Superior temporal gyrus (tissue), 1 donor: ENCODE measurements around the gene TMEM86B.

ENCODE experiments used
- DNase-seq: peaks from one replicate; pipeline ENCODE4 v3.0.0-alpha.2; 2016; ENCODE audit errors: extremely low spot score

TMEM86B gene

DNA sequence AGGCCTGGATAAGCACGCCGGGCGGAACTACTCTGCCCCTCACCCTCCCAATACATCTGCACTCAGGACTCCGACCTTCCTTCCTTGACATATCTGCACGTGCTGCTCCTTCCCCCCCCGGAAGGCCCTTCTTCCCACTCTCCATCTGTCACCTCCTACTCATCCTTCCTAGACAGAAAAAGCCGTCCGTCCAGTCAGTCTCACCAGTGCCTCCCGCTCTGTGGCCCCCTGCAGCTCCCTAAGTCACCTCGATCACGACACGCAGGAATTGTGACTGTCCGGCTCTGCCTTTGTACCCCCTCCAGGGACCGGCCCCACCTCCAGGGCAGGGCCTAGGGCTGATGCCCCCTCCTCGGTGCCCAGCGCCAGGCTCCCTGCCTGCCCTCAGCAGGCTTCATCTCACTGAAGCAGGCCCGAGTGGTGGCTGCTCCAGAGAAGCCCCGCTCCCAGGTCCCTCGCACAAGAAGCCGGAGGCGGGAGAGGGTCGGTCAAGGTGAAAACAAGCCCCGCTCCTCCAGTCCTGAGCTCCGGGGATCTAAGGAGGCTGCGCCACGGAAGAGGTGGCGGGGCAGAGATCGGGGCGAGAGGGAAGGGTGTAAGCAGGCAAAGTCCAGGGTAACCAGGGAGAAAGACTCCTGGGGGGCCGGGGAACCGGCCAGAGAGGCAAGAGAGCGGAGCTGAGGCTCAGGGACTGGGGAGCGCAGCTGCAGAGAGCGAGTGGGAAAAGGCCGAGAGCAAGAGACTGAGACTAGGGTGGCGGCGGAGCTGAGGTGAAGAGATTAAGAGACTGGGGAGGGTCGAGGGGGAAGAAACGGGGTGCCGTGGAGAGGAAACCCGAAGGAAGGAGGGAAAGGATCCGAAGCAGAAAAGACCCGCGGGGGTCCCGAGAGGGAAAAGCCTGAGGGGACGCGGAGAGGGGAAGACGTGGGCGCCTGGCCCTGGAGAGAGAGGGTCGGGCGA is 29.2 kb upstream of the TMEM86B start:
- DNase-seq: no peak

GRCh38 chr19:55256562-55257460 is 28.2 kb upstream of the TMEM86B start:
- DNase-seq: no peak

DNA sequence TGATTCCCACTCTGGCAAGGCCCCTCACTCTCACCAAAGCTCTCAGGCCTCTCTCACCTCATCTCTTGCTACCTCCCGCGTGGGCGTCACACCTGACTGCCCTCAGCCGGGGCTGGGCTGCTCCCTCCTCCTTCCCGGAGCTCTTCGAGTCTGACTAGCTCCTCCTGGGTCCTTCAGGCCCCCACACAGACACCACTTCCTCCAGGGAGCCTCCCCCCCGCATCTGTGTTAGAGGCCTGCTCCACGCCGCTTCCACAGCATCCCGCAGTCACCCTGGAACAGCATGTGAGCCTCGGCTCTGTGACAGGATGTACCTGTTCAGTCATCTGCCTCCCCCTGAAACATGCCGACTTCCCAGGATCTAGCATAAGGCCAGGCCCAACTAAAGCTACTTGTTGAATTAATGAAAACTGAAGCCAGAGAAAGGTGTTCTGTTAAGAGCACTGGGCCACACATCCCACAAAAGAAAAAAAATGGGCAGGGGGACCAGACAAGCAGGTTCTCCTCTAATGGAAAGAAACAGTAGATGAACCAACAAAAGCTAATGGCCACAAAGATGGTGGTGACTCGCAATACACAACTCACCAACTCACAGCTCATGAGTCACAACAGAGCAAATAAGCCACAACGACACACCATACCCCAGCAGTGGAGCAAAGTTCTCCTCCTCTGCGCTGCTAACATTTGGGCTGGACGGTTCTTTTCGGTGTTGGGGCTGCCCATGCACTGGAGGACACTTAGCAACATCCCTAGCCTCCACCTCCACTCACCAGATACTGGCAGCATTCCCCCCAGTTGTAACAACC is 27.3 kb upstream of the TMEM86B start:
- no peak for DNase-seq

DNA sequence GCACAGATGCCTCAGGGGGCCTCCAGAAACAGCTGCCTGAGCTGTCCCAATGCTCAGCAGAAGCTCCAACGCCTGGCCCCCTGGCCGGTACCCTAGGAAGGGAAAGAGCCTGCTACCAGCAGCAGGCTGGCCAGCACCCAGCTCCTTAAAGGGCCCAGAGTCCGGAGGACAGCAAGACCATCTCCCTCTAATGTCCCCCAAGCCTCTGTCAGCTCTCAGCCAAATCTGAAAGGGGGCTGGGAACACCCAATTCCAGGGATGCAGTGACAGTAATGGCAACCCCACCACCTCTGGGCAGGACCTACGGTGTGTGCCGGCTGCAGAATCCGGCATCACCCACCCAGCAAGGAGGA is 26.0 kb upstream of the TMEM86B start:
- no peak for DNase-seq

DNA sequence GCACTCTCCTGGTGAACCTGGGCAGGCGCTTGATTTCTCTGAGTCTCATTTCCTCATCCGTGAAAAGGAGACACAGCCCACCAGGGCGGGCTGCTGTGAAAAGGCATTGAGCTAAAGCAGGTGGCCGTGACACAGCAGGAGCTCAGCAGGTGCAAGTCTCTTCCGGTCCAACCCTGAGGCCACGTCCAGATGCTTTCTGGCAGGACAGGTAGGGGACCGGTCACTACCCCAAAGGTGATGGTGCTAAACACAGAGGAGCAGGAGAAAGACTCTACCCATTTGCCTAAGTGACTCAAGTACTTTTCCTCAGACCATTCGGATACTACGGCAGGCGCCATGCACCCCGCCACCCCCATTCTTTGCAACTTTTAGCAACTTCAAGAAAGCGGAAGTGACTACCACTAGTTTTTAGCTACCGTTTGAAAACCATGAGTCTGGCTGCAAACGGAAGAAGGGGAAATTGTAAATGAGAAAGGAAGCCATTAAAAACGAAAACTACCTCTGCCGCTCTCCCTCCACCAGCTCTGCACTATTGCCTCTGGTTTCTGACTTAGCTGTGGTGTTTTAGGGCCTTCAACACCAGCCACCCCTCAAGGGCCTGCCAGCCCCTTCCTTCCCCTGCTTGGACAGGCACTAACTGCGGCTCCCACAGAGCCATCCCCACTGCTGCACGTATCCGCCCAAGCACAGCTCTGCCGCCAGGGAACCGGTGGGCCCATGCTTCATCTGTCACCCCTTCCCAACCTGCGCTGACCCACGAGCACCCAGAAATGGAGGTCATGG is 25.5 kb upstream of the TMEM86B start:
- no peak for DNase-seq

- DNase-seq: no peak
Observed at GRCh38 chr19:55252760-55253663, 24.4 kb upstream of the TMEM86B start.

DNA sequence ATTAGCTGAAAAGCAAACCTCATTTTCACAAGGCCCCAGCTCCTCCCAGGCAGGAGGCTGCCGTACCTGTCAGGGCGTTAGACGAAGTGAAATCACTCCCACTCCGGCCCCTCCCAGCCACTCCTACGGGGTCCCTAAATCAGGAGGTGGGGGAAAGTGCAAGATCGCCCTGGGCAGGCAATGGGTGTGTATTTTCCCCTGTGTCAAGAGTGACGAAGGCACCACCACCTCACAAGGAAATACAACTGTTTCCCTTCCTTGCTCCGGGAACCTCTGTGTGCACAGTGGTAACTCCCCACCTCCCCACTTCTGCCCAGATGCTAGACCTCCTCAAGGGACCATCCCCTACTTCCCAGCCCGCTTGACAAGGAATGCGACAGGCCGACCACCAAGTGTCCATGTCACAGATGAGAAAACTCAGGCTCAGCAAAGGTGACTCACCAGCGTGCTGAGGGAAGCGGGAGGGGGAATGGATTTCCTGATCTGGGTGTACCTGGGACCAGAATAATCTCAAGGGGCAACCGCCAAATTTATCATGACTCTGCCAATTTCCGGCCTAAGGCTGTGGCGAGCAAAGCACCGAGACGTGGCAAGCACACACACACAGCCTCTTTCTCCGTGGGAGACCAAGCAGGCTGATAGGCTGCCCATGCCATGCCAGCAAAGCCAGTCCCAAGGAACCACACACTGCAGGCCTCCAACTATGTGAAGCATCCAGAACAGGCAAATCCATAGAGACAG is 22.9 kb upstream of the TMEM86B start:
- no peak for DNase-seq

DNA sequence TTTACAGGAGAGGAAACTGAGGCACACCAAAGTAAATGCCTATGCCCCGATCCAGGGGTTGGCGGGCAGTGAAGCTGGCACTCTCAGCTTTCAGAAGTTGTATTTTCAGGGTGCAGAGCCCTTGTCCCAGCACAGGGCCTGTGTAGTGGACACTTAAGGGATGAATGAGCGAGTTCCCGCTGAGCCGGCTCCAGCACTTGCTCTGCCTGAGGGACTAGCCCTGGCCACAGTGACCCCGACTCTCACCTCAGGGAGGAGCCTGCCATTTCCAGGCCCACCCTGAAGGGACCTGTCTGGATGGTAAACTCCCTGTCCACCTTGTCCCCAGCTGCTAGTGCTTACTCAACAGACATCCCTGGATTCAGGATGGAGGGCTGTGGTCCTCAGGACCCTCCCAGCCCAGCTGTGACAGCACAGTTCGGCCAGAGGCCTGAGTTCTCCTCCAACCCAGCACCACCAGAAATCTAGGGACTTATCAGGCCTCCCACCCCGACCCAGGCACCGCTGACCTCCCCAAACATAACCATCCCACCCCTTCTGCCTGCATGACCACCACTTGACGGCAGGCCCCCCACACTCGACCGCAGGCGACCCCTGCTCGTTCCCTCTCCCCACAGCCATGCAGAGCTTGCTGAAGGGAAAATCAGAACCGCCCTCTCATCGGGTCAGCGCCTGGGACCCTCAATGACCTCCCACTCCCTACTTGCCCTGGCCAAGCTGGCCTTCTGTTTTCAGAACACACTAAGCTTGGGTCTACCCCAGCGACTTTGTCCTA is 21.9 kb upstream of the TMEM86B start:
- DNase-seq: no peak

DNA sequence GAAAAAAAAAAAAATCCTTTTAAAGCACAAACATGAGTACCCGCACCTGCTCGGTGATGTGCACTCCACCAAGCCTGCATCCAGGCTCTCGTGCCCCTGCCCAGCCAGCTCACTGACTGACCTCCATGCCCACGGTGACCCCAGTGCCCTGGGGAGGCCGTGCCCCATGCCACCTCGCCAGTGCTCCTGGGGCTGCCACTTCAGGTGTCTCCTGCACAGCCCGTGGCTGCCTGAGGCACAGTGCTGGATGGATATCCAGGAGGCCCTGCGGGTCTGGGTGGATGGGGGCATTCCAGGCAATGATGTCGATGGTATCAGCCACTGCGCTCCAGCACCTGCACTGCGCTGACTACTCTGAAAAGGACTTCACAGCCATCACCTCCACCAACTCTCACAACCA is 21.3 kb upstream of the TMEM86B start:
- DNase-seq: no peak

DNA sequence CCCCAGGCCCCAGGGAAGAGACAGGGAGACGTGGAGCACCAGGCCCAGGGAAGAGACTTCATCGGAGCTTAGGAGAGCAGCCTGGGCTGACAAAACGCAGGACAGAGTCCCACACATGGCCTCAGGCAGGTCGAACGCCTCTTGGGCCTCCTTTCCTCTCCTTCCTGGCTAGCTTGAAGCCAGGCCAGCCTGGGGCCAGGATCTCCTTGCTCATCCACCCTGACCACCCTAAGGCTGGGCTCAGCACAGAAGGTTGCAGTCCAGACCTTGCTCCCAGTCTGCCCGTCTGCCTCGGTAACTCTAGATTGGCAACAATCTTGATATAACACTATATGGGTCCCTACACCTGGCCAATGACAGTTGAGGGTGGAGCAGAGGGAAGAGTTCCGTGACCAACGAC is 20.1 kb upstream of the TMEM86B start:
- no peak for DNase-seq

DNA sequence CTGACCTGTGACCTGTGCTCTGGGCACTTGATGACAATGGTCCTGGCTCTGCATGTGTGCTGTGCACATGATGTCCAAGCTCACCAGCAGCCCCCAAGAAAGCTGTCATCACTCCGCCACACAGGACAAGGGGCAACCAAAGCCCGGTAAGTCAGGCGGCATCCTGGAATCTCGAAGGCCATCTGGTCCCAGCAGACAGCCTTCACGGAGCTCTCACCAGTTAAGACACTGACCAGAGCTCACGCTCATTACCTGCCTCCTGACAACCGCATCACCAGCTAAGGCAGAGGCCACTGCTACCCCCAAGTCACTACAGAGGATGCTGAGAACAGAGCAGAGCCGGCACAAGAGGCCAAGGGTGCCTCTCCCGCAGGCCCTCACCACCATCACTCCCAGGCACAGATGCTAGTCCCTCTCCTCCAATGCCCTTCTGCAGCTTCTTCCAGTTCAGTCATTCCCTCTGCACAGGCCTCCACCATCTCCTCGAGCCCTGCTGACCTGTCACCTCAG is 19.7 kb upstream of the TMEM86B start:
- no peak for DNase-seq

DNA sequence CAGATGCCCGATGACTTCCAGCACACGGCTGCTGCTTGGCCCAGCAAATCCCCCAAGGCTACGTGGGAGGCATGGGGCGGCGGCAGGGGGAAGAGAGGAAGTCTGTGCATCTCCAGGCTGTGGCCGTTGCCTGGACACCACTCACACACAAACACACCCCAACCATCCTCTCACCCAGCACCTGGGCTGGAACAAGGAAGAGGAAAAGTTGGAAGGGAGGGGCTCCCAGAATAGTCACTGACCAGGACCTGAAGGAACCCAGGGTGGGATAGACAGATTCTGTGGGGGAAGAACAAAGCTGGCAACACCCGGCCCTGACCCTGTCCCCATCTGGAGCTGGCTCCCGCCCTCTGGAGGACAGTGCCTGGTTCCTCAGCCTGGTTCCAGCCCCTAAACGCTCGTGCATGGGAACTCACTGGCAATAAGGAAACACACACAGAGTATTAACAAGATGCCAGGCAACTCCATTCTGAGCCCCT is 19.1 kb upstream of the TMEM86B start:
- DNase-seq: no peak

- DNase-seq: no peak
Observed at GRCh38 chr19:55246462-55247451, 18.2 kb upstream of the TMEM86B start.

- no peak for DNase-seq
Observed at GRCh38 chr19:55245236-55245904, 16.8 kb upstream of the TMEM86B start.

- no peak for DNase-seq
Observed at GRCh38 chr19:55244004-55244680, 15.6 kb upstream of the TMEM86B start.

DNA sequence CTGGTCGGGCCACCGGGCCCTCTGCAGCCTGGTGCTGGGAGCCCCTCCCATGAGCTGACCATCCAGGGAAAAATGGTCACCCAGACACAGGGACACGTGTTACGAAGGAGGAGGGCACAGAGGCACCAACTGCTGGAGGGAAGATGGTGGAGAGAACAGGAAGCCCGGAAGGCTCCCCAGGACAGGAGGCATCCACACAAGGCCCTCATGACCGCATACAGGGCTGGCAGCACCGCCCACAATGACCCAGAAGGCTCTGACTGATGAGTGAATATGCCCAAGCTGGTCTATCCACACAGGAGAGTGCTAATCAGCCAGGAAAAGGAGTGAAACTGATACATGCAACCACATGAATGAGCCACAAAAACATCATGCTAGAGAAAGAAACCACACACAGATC is 14.0 kb upstream of the TMEM86B start:
- DNase-seq: no peak
